NCI-H146 treated with DMSO at 0.1 percent for 48 hours (cell line): ENCODE results near the gene BCAS4.
A peak's percentile ranks its signal among the peaks of the same experiment; 100 is the strongest.
"Not testable (repeated sequence)": the region's sequence is repeated elsewhere in the genome, so short reads cannot be mapped to it uniquely, and the experiment has no call there.

ENCODE experiments used
- DNase-seq: peaks from one replicate; lab custom pipeline; 2025; ENCODE audit not compliant: unreplicated experiment; lab: John Stamatoyannopoulos, UW

Gene BCAS4

GRCh38 chr20:50771419-50772080 lies 23.3 kb upstream of the BCAS4 start:
- not testable (repeated sequence) for DNase-seq

- DNase-seq, result no peak
Measured at GRCh38 chr20:50772420-50773185, 22.3 kb upstream of the BCAS4 start.

- no peak for DNase-seq
Measured at GRCh38 chr20:50774515-50774914, 20.3 kb upstream of the BCAS4 start.

- peak; percentile 85 for DNase-seq
Measured at GRCh38 chr20:50776122-50776817, 18.6 kb upstream of the BCAS4 start.

- DNase-seq, result no peak
Measured at GRCh38 chr20:50777373-50777772, 17.5 kb upstream of the BCAS4 start.

- DNase-seq, result not testable (repeated sequence)
Measured at GRCh38 chr20:50778994-50779393, 15.9 kb upstream of the BCAS4 start.

GRCh38 chr20:50783390-50783789 lies 11.5 kb upstream of the BCAS4 start:
- DNase-seq, result no peak

GRCh38 chr20:50783903-50784302 lies 11.0 kb upstream of the BCAS4 start:
- no peak for DNase-seq

GRCh38 chr20:50784464-50784863 lies 10.4 kb upstream of the BCAS4 start:
- no peak for DNase-seq

GRCh38 chr20:50786703-50787102 lies 8.2 kb upstream of the BCAS4 start:
- no peak for DNase-seq

GRCh38 chr20:50787181-50787580 lies 7.7 kb upstream of the BCAS4 start:
- no peak for DNase-seq

GRCh38 chr20:50788045-50788991 lies 6.5 kb upstream of the BCAS4 start:
- DNase-seq, result no peak

GRCh38 chr20:50789968-50790650 lies 4.8 kb upstream of the BCAS4 start:
- DNase-seq, result no peak

- peak; percentile 69 for DNase-seq
Measured at GRCh38 chr20:50790651-50791277, 4.1 kb upstream of the BCAS4 start.

GRCh38 chr20:50792708-50793574 lies 1.9 kb upstream of the BCAS4 start:
- DNase-seq, result no peak

GRCh38 chr20:50793575-50794016 lies 1.3 kb upstream of the BCAS4 start:
- not testable (repeated sequence) for DNase-seq

GRCh38 chr20:50794181-50794845 lies 548 bp upstream of the BCAS4 start:
- DNase-seq, result no peak

- no peak for DNase-seq
Measured at GRCh38 chr20:50797142-50797541, 2.3 kb downstream of the BCAS4 start.
